Hepatocyte (in vitro differentiated cells): ENCODE results near the gene CALML3. TPM values are rescaled to one million over a fixed set of nuclear protein-coding genes. Genes with fewer than 3 reads are reported as not detected.
"Not testable (repeated sequence)": the region's sequence is repeated elsewhere in the genome, so short reads cannot be mapped to it uniquely, and the experiment has no call there.

Experiments
- DNase-seq: peaks from one replicate; pipeline ENCODE4 v3.0.0-alpha.2; 2016; ENCODE audit warnings: low spot score
- H2AFZ ChIP-seq: fragments of 200-600 bp; sonication (generic); 2 replicates; pipeline ENCODE4 v1.6.0; 2016; ENCODE audit warnings: antibody characterized with exemption, mild to moderate bottlenecking
- H3K27ac ChIP-seq: fragments of 200-600 bp; sonication (generic); 2 replicates; pipeline ENCODE4 v1.5.1; 2016; ENCODE audit warnings: mild to moderate bottlenecking
- H3K27me3 ChIP-seq: fragments of 200-600 bp; sonication (generic); 2 replicates; pipeline ENCODE4 v1.6.1; 2016
- H3K36me3 ChIP-seq: fragments of 200-600 bp; sonication (generic); replicated peaks from 2 replicates; pipeline ENCODE4 v1.5.1; 2016; ENCODE audit warnings: low read depth; ENCODE audit not compliant: insufficient read depth
- H3K4me1 ChIP-seq: fragments of 200-600 bp; sonication (generic); 2 replicates; pipeline ENCODE4 v1.5.1; 2016; ENCODE audit warnings: mild to moderate bottlenecking, moderate library complexity; ENCODE audit not compliant: insufficient read depth
- H3K4me2 ChIP-seq: fragments of 200-600 bp; sonication (generic); 2 replicates; pipeline ENCODE4 v1.6.0; 2016
- H3K4me3 ChIP-seq: fragments of 200-600 bp; sonication (generic); 2 replicates; pipeline ENCODE4 v1.5.1; 2016; ENCODE audit warnings: mild to moderate bottlenecking
- H3K79me2 ChIP-seq: fragments of 200-600 bp; sonication (generic); 2 replicates; pipeline ENCODE4 v1.6.0; 2017; ENCODE audit warnings: mild to moderate bottlenecking
- H3K9me2 ChIP-seq: fragments of 200-600 bp; sonication (generic); replicated peaks from 2 replicates; pipeline ENCODE4 v1.6.0; 2017; ENCODE audit warnings: mild to moderate bottlenecking; ENCODE audit not compliant: insufficient read depth
- H3K9me3 ChIP-seq: fragments of 200-600 bp; sonication (generic); 2 replicates; pipeline ENCODE4 v1.5.1; 2016; ENCODE audit warnings: low read depth, mild to moderate bottlenecking
- H4K20me1 ChIP-seq: fragments of 200-600 bp; sonication (generic); 2 replicates; pipeline ENCODE4 v1.6.0; 2016; ENCODE audit warnings: mild to moderate bottlenecking; ENCODE audit not compliant: insufficient read depth, poor library complexity, severe bottlenecking
- CTCF ChIP-seq: fragments of 200-600 bp; sonication (generic); IDR thresholded peaks from 2 replicates; pipeline ENCODE4 v1.5.1; 2016; ENCODE audit warnings: antibody characterized with exemption, mild to moderate bottlenecking; ENCODE audit not compliant: poor library complexity
- EZH2 ChIP-seq: fragments of 200-600 bp; sonication (generic); IDR thresholded peaks from 2 replicates; pipeline ENCODE4 v1.6.1; 2016; ENCODE audit warnings: antibody characterized with exemption, mild to moderate bottlenecking, borderline replicate concordance
- EZH2phosphoT487 ChIP-seq: fragments of 200-600 bp; sonication (generic); IDR thresholded peaks from one replicate; pipeline ENCODE4 v1.6.1; 2018; ENCODE audit warnings: antibody characterized with exemption, mild to moderate bottlenecking, low read depth, moderate library complexity; ENCODE audit not compliant: unreplicated experiment, severe bottlenecking
- WGBS: methylation state at CpG from one replicate; pipeline ENCODE4 v1.1.6; 2016; ENCODE audit warnings: low lambda C conversion rate; ENCODE audit errors: missing lambda C conversion rate; 5-methylcytosine and 5-hydroxymethylcytosine counted together
- polyA plus RNA-seq: library from polyadenylated mRNA; unstranded; fragments of >200 nt; fragmentation: Nextera tagmentation; extraction: Ambion mirVana; gene quantifications from 2 replicates; pipeline ENCODE4 v1.2.1, GENCODE V29; 2016
- total RNA-seq: library from RNA; depleted of rRNA; stranded (reverse); fragments of >200 nt; gene quantifications from 2 replicates; pipeline ENCODE4 v1.2.3, GENCODE V29; 2014

Gene CALML3
- total and polyA plus RNA-seq, 2 experiments from 2014 or later = not detected

DNA sequence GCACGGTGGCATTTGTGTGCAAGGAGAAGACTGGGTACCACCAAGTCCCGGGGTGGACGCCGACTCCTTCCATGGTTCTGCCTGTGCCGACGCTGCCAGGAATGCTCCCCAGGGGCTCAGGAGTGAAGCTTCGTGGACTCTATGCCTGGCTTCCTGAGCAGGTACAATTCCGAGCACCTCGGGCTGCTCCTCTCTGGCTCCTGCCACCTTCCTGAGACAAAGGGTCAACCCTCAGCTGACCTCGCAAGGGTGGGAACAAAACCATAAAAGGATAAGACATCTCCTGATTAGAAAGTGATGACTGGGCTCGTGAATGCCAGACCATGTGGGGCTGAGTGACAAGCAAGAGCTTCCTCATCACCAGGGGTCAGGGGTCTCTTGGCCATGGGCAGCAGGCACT lies 31.8 kb downstream of the CALML3 start:
- Histone ChIP-seq H3K4me1 (peaks cover 31% of the 10 kb centered on the region), H2AFZ (no peak overlapping the region), H3K36me3 (no peaks in the 10 kb centered on the region), H3K27ac (no peak overlapping the region), H3K4me2 (no peak overlapping the region), H4K20me1 (no peaks in the 10 kb centered on the region), H3K4me3 (no peak overlapping the region), H3K79me2 (no peaks in the 10 kb centered on the region), H3K27me3 (no peaks in the 10 kb centered on the region), H3K9me3 (no peaks in the 10 kb centered on the region), H3K9me2 (no peaks in the 10 kb centered on the region)
- WGBS = 79% methylated on average over 11 of the region's 11 CpGs
- DNase-seq = no peak
- TF ChIP-seq EZH2phosphoT487 (no peak), CTCF (no peak), EZH2 (no peak)

DNA sequence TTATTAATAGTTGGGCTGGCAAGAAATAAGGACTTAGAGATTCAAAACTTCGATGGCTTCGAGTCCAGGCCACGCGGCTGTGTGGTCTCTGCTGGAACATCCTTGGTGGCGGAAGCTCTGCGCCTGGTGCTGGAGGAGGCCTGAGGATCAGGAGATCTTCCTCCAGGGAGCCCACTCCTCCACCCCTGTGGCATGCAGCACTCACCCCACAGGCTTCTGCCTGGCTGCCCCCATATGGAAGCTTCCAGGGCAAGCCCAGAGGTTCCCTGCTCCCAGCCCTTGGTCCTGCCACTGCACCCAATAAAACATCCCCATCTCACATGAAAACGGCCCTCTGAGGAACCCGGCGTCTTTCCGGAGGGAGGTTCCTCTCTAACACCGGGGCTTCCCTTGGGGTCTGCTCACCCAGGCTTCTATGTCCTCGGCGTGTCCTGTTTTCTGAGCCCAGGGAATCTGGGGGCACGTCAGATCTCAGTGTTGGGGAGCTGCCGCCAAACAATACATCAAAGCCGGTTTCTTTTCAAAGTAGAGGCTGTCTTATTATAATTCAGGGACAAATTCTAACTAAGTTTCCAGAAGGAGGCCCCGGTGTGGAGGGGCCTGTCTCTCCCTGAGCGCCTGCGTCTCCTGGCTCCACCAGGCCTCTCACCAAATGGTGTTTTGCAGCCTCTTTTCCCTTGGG lies 32.4 kb downstream of the CALML3 start:
- no peaks in the 10 kb centered on the region for H3K9me3 ChIP-seq
- no peaks in the 10 kb centered on the region for H3K36me3 ChIP-seq
- peaks cover 25% of the 10 kb centered on the region for H3K4me1 ChIP-seq
- no peak for DNase-seq
- no peak overlapping the region for H3K4me3 ChIP-seq
- WGBS = 92% methylated on average over 19 of the region's 19 CpGs
- H3K9me2 ChIP-seq = no peaks in the 10 kb centered on the region
- no peak overlapping the region for H2AFZ ChIP-seq
- no peak overlapping the region for H3K27ac ChIP-seq
- H3K4me2 ChIP-seq = no peak overlapping the region
- H4K20me1 ChIP-seq = no peaks in the 10 kb centered on the region
- H3K27me3 ChIP-seq = no peaks in the 10 kb centered on the region
- no peaks in the 10 kb centered on the region for H3K79me2 ChIP-seq
- TF ChIP-seq EZH2 (no peak), EZH2phosphoT487 (no peak)

GRCh38 chr10:5557799-5558771 lies 33.3 kb downstream of the CALML3 start:
- DNase-seq = no peak
- Histone ChIP-seq H3K4me2 (no peak overlapping the region), H3K36me3 (no peaks in the 10 kb centered on the region), H4K20me1 (no peaks in the 10 kb centered on the region), H3K27me3 (no peaks in the 10 kb centered on the region), H3K27ac (no peak overlapping the region), H3K79me2 (no peaks in the 10 kb centered on the region), H3K4me3 (no peak overlapping the region), H3K9me3 (no peaks in the 10 kb centered on the region), H3K9me2 (no peaks in the 10 kb centered on the region), H3K4me1 (peaks cover 23% of the 10 kb centered on the region), H2AFZ (no peak overlapping the region)
- 94% methylated on average over 28 of the region's 31 CpGs for WGBS
- TF ChIP-seq EZH2phosphoT487 = no peak
- TF ChIP-seq EZH2 = no peak
- TF ChIP-seq CTCF = no peak

DNA sequence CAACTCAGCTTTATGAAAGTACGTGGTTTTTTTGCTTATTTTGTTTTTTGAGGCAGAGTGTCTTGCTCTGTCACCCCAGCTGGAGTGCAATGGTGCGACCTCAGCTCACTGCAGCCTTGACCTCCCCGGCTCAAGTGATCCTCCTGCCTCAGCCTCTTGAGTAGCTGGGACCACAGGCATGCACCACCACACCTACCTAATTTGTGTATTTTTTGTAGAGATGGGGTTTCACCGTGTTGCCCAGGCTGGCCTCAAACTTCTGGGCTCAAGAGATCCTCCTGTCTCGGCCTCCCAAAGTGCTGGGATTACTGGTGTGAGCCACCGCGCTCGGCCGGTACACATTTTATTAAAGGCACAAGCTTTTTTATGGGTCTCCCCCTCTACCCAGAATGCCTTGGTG lies 34.3 kb downstream of the CALML3 start:
- not testable (repeated sequence) for H3K4me3 ChIP-seq, H3K4me2 ChIP-seq
- peaks cover 30% of the 10 kb centered on the region for H3K4me1 ChIP-seq

More for the DNA sequence above, 34.3 kb downstream of the CALML3 start:
- not testable (repeated sequence) for H2AFZ ChIP-seq, H3K36me3 ChIP-seq, H3K79me2 ChIP-seq, H4K20me1 ChIP-seq, H3K9me3 ChIP-seq, H3K9me2 ChIP-seq, H3K27me3 ChIP-seq, H3K27ac ChIP-seq, DNase-seq
- WGBS = 89% methylated on average over 9 of the region's 9 CpGs
